Measurements from ENCODE around the gene ABLIM1.

Gene ABLIM1

DNA sequence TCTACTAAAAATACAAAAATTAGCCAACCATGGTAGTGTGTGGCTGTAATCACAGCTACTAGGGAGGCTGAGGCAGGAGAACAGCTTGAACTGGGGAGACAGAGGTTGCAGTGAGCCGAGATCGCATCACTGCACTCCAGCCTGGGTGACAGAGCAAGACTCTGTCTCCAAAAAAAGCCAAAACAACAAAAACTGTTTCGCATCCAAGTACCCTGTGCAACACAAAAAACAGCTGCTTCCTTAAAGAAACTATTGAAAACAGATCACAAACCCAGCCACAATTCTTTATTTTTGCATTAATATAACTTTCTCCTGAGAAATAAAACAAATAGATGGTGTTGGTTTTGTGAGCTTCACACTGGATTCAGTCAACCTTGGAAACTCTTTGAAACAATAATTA, 141.7 kb downstream of the ABLIM1 start:
- no peak for DNase-seq (ENCODE audit: low spot score)

DNA sequence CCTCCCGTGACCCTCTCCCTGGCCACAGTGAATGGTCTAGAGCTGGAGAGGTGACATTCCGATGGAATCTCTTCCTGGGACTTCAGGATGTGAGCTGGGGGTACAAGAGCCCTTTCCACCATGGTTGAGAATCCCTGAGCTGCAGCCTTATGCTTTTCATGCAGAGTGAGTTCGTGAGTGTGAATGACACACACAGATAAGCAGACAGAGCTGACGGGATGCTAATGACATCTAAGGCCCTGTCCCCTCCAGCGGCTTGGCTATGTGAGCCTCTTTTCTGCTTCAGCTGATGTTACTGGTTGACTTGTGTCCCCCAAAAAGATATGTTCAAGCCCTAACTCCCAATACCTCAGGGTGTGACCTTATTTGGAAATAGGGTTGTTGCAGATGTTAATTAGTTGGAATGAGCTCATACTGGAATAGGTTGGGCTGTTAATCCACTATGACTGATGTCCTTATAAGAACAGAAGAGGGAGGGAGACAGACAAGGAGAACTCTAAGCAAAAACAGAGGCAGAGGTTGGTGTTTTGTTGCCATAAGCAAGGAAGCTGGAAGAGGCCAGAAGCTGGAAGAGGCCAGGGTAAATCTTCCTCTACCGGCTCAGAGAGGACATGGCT, 142.7 kb downstream of the ABLIM1 start:
- DNase-seq (ENCODE audit: low spot score) = no peak

DNA sequence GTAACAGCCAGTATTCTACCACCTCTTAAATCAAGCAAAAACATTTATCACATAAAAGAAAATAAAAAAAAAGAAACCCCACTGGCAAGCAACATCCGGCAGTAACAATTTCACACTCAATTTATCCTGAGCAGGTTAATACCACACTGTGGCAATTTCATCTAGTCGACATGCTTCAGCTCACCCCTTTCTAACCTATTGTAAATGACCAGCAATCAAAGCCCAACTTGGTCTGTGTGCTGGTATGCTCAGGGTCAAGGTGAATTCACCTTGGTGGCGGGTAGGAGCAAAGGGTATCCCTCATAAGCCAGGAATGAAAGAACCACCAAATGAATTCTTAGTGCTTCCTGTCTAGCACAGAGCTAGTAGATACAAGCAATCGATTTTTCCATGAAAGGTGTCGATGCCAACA, 144.7 kb downstream of the ABLIM1 start:
- no peak for DNase-seq (ENCODE audit: low spot score)

DNA sequence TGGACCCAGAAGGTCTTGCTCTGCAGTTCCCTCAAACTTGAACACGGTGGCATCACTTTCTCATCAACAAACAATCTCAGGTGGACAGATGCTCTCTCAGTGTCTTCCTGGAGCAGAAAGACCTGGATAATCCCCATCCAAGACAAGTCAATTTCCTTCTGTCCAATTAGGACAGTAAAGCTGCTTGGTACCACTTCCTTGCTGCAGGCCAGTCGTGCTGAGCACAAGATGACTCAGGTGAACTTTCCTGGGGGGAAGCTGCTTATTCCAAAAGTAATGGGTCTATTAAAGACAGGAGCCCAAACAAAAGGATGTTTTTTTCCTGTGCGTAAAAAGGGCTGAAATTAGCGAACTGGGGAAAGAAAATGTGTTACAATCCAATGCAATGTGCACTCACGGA, 146.2 kb downstream of the ABLIM1 start:
- DNase-seq (ENCODE audit: low spot score) = no peak

DNA sequence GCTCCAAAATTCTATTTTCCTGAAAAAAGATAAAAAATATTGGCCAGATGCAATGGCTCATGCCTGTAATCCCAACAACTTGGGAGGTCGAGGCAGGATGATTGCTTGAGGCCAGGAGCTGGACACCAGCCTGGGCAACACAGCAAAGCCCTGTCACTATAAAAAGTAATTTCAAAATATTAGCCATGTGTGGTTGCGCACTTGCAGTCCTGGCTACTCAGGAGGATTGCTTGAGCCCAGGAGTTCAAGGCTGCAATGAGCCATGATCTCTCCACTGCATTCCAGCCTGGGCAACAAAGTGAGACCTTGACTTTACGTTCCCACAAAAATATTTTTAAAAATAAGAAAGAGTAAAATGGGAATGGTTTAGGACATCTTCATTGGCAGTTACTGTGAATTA, 149.7 kb downstream of the ABLIM1 start:
- no peak for DNase-seq (ENCODE audit: low spot score)

DNA sequence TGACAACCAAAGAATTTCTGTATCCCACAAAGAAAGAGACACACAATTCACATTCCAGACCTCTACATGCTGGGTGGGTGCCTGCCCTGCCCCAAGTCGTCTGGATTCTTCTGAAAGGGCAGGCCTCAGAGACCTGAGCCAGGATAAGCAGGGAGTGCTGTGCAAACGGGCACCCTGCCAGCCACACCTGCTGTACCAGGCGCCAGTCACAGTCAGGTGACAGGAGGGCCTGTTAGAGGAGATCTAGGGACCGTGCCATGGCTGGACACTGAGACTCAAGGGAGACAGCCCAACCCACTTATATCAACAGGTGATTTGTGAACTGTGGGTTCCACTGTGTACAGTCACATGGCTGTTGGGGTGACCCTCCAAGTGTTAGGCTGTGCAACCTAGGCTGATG, 150.6 kb downstream of the ABLIM1 start:
- DNase-seq (ENCODE audit: low spot score) = no peak

DNA sequence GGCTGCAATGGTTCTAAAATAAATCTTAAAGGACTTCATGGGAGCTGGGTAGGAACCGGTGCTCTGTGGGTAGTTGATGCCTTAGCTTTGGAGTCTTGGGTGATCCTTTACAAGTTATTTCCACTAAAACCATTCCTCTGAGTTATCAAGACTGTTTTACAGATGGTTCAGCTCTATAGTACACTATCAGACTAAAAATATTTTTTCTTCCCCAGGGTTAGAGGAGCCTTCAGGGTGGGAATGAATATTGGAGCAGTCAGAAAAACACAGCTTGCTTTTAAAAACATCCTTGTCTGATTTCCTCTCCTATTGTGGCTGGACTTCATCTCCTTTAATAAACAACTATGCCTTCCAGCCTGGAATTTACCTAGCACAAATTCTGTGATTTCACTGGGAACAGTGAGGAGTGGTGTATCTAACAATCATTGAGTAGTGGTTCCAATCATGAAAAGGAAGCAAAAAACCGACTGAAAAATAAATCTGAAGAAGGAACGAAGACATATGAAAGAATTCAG, 151.1 kb downstream of the ABLIM1 start:
- no peak for DNase-seq (ENCODE audit: low spot score)

DNA sequence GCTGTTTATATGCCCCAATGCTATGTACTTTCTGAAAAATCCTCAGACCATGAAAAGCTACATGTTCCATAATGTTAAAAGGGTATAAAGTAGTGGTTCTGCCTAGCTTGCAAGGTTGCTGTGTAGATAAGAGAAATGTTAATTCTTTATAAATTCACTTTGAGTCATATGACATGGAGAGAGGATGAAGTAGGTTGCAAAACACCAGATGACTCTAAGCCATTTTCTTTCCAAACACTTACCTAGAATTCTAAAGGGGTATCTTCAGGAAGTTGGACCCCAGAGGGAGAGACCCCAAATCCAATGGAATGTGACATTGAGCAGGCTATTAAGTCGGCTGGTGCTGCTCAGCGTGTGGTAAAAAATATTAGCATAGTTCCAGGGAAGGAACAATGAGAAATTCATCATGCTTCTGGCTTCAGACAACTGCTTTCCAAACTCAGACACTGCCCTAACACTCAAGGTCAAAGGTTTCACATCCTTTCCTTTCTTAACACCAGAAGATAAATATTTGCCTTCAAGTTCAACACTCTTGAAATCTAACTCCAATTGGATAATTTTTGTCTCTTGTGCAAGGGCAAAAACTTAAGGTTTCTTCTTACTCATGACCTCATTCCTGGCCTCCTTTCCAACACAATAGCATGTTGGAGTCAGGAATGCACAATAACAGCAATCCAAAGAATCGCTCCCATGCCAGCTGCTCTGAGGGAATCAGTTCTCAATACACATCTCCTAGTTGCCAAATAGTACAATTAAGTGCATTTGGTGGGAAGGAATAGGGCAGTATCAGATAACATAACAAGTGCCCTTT, 153.1 kb downstream of the ABLIM1 start:
- no peak for DNase-seq (ENCODE audit: low spot score)

DNA sequence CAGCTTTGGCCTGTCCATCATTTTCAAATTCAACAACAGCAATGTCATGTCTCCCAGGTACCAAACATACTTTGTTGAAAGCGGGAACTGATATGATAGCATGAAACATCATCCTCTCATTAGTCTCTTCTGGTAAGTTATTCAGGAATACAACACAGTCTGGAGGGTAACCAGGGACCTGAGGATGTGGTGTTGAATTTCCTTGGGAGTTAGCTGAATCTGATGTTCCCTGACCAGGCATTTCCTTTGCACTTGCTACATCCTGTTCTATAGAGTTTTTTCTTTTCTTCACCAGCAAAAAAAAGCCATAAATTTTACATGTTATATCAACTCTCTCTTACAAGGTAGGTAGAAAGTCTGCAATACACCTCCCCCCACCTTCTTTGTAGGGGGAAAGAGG, 156.0 kb downstream of the ABLIM1 start:
- no peak for DNase-seq (ENCODE audit: low spot score)

DNA sequence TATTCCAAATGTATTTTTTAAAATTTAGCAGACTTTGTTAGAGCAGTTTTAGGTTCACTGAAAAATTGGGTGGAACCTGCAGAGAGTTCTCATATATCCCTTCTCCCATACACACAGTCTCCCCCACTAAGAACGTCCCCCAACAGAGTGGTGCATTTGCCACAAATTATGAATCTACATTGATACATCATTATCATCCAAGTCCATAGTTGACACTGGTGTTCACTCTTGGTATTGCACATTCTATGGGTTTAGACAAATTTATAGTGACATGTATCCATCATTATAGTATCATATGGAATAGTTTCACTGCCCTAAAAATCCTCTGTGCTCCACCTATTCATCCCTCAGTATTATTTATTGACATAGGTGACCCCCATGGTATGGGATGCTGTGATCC, 156.4 kb downstream of the ABLIM1 start:
- DNase-seq (ENCODE audit: low spot score) = no peak

DNA sequence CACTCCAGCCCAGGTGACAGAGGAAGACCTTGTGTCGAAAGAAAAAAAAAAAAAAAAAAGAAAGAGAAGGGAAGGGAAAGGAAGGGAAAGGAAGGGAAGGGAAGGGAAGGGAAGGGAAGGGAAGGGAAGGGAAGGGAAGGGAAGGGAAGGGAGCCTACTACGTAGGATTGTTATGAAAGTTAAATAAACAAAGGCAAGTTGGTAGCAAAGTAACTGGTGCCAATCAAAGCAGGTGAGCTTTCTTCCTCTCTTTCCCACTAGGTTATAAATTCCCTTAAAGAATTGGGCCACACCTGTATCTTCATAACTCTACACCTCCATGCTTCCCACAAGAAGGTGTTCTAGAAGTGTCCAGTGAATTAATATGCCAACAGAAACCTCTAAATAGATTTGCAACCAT, 157.4 kb downstream of the ABLIM1 start:
- no peak for DNase-seq (ENCODE audit: low spot score)

DNA sequence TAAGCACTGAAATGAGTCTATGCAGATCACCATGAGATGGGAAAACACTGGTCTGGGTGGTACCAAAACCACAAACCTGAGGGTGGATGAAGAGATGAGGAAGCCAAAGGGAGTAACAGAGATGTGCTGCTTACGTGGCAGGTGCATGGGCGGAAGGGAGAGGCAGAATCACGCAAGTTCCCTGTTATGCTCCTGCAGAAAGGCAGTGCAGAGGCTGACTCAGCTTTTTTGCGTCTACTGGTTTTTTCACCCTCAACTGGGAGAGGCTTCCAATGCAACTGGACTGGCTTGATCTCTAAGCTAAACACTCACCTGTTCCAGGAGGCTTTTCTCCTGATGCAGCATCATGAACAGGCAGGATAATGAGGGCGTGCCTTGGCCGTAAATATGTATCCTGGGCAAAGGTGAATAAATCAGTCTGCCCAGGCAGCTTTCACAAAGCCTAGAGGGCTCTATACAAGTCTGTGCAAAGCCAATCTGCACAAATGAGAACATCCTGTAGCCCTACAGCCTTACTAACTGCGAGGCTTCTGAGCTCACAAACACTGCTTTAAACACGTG, 158.4 kb downstream of the ABLIM1 start:
- peak; percentile 48 for DNase-seq (ENCODE audit: low spot score)

DNA sequence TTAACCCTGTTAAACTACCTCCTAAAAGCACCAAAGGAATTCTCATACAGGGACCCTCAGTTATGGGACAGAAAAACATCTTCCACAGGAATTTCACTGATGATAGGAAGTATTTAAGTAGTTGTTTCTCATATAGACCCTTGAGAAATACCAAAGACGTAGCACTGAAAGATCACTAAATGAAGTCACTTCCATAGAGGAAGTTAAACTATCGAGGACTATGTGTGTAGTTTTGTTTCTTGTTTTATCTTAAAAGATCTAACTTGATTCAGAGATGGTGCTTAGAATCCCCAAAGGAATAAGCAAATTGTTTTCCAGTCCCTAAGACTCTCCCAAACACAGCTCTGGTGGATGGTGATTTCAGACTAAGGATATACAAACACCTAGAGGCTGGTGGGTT, 159.0 kb downstream of the ABLIM1 start:
- DNase-seq (ENCODE audit: low spot score) = no peak

DNA sequence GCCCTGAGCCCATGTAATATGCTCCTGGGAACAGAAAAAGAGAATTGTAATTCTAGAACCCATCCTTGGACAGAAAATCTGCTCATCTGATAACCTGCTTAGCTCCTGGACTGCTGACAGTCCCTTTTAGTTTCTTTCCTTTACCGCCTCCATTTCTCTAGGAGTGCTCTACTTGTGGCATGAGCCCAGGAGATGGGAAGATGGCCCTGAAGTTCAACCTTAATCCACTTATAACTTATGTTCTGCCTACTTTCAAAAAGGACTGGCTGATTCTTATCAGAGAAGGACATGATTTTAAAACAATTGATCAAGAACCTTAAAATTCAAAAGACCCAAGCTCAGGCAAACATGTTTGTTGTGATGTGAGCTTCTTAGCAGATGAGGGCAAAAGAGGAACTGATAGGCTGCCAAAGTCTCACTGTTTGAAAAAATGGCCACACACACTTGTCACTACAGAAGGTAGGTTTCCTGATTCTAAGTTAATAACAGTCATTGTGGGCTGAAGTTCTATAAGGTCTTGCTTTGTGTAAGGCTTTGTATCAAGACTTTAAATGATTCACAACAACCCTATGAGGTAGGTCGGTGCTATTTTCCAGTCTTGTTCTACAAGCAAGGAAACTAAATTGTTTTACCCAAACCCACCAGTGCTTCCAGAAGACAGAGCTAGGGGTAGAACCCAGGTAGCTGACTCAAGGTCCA, 159.5 kb downstream of the ABLIM1 start:
- DNase-seq (ENCODE audit: low spot score) = peak; percentile 10

DNA sequence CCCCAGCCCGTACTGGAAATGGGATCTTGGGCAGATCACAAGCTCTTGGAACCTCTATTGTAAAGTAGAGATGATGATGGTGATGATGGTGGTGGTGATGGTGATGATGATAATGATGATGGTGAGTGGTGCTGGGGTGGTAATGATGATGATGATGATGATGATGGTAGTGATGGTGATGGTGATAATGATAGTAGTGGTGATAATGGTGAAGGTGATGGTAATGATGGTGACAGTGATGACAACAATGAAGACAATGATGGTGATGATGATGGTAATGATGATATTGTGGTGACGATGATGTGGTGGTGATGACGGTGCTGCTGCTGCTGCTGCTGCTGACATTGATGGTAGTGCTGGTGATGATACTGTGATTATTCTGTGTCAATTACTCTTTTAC, 162.8 kb downstream of the ABLIM1 start:
- no peak for DNase-seq (ENCODE audit: low spot score)

DNA sequence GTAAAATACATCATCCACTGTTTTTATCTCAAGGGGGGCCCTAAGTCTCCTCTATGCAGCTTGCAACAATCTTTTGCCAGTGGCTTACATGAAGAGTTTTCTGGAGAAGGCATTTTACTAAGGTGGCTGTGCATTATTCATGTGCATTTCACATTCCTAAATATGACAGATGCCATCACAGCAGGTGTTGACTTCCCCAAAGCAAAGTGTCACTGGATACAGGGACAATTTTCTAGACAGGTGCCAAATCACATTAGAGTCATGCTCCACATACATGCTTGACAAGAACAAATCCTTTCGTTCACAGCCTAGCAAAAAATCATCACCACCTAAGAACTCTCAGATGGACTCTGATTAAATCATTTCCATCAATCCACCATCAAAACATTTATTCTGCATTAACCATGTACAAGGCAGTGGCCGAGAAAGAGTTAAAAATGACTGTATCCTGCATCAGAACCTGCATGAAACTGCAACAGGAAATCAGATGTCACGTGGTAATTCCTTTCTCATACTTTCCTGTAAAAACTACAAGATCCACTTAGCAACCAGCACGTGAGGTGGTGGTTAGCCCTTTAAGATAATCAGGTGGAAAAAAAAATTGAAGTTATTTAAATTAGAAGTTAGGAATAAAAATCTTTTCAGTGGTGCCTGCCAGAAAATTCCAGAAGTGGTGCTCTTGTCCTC, 165.6 kb downstream of the ABLIM1 start:
- DNase-seq (ENCODE audit: low spot score) = peak; percentile 40

DNA sequence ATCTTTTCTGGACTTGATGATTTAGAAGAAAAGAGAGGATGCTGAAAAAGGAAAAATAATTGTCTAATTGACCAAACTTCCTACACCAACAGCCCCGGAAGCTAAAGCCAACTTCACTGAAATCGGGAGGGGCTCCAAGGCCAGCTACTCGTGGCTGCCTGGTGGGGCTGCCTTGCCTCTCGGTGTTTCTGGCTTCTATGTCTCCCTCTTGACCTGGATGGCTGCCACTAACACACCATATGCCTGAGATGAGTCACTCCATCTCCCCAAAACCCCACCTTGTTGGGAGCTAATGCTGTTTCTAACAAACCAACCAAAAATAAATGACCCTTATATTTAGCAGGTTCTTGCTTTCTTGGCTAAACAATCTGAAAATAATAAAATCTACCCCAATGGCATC, 166.1 kb downstream of the ABLIM1 start:
- DNase-seq (ENCODE audit: low spot score) = no peak

DNA sequence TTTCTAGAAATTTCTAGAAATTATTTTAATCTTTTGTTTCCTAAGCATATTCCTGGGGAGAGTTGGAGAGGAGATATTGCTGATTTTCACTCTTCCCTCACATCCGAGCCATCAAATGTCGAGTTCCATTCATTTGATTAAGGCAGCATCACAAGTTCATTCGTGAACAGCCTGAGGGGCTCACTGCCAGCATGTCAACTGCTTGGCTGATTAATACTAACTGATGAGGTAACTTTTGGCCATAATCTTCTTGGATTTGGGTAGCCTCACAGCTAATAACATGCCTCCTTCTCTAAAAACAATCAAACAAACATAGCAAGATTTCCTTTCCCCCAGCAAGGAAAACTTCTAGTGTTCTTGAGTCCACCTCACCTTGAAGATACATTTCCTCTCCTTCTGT, 166.7 kb downstream of the ABLIM1 start:
- no peak for DNase-seq (ENCODE audit: low spot score)

DNA sequence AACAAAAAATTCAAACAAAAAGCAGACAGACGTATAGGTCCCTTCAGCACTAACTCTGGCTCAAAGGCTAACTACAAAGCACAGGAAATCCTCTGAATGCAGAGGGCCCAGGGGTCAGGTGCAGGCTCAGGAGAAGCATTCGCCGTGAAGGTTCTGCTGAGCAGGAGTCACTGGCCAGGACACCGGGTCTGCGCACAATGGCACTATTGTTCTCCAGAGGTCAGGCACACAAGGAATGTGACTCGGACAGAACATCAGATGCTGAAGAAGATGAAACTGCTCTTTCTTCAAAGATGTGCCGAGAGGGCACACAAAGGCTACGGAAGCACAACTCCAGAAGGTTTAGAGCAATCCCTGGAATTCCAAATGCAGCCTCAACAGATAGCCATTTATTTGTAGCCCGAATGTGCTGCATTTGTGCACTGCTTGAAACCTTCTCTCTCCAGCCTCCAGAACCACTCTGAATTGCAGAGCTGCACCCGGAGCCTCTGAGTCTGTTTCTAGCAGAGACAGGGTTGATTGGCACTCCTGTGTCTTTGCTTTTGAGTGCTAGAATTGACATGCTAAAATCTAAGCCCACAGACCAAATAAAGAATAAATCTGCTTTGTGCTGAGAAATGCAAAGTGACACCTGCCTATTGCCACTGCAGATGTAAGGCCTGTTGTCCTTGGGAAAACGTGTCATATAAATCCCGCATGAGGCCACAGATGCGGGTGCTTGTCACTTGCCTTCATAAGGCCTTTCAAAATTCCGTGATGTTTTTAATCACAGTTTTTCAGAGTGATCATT, 168.4 kb downstream of the ABLIM1 start:
- DNase-seq (ENCODE audit: low spot score) = no peak

DNA sequence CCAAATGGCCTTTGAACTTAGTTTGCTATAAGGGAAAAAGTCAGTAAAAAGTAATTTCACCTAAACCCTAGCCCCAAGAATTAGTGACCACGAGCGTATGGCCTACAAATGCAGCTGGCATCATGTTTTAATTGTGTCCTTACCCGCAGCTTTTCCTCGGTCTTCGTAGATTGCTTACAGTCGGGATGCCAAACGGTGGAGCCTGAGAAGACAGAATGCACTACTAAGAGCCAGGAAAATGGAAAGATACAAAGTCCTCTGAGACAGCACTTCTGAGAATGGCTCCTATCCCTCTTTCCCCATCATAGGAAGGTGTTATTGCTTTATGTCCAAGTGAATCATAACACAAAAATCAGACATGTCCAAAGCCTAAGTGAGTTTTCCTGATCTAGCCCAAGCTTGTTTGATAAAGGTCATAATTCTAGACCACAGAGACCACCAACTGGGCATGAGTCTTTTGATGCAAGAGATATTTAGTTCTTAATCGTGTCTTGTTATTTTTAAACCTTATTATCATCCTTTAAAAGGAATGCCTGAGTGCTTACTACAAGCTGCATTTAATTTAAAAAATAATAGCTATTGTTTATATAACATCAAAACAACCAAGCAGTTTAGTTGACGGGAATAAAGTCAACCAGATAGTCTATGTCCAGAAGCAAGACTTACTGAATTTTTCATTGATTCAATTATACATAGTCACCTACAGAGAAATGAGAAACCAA, 170.1 kb downstream of the ABLIM1 start:
- DNase-seq (ENCODE audit: low spot score) = no peak
